Smooth muscle cell (in vitro differentiated cells): ENCODE data around the gene PRR15L. TPM values are rescaled to one million over a fixed set of nuclear protein-coding genes. Genes with fewer than 3 reads are reported as not detected.

Source experiments
- DNase-seq: peaks from one replicate; lab custom pipeline; 2025; ENCODE audit not compliant: unreplicated experiment; lab: John Stamatoyannopoulos, UW
- H2AFZ ChIP-seq: fragments of 200-600 bp; sonication (generic); 2 replicates; pipeline ENCODE4 v1.6.0; 2016; ENCODE audit warnings: antibody characterized with exemption, low read depth, mild to moderate bottlenecking
- H3F3A ChIP-seq: fragments of 200-600 bp; sonication (generic); 2 replicates; pipeline ENCODE4 v1.6.0; 2017; ENCODE audit warnings: antibody characterized with exemption, low read depth
- H3K27ac ChIP-seq: fragments of 200-600 bp; sonication (generic); 2 replicates; pipeline ENCODE4 v1.5.1; 2016; ENCODE audit warnings: low read depth, mild to moderate bottlenecking
- H3K27me3 ChIP-seq: fragments of 200-600 bp; sonication (generic); 2 replicates; pipeline ENCODE4 v1.6.1; 2016; ENCODE audit warnings: low read depth, mild to moderate bottlenecking
- H3K36me3 ChIP-seq: fragments of 200-600 bp; sonication (generic); 2 replicates; pipeline ENCODE4 v1.5.1; 2016; ENCODE audit warnings: low read depth
- H3K4me1 ChIP-seq: fragments of 200-600 bp; sonication (generic); 2 replicates; pipeline ENCODE4 v1.5.1; 2016; ENCODE audit warnings: low read depth
- H3K4me2 ChIP-seq: fragments of 200-600 bp; sonication (generic); 2 replicates; pipeline ENCODE4 v1.6.0; 2016; ENCODE audit warnings: mild to moderate bottlenecking
- H3K4me3 ChIP-seq: fragments of 200-600 bp; sonication (generic); 2 replicates; pipeline ENCODE4 v1.5.1; 2016; ENCODE audit warnings: mild to moderate bottlenecking
- H3K79me2 ChIP-seq: fragments of 200-600 bp; sonication (generic); 2 replicates; pipeline ENCODE4 v1.6.0; 2016; ENCODE audit warnings: low read depth, mild to moderate bottlenecking
- H3K9ac ChIP-seq: fragments of 200-600 bp; sonication (generic); 2 replicates; pipeline ENCODE4 v1.6.0; 2016; ENCODE audit warnings: low read depth
- H3K9me3 ChIP-seq: fragments of 200-600 bp; sonication (generic); replicated peaks from 2 replicates; pipeline ENCODE4 v1.5.1; 2016; ENCODE audit warnings: low read depth
- H4K20me1 ChIP-seq: fragments of 200-600 bp; sonication (generic); 2 replicates; pipeline ENCODE4 v1.6.0; 2016; ENCODE audit warnings: low read depth
- WGBS: methylation state at CpG from one replicate; pipeline ENCODE4 v1.1.7; 2016; ENCODE audit warnings: low lambda C conversion rate; 5-methylcytosine and 5-hydroxymethylcytosine counted together
- polyA plus RNA-seq: library from polyadenylated mRNA; unstranded; fragments of >200 nt; fragmentation: Nextera tagmentation; extraction: Ambion mirVana; gene quantifications from 2 replicates; pipeline ENCODE4 v1.2.1, GENCODE V29; 2016
- total RNA-seq: library from RNA; depleted of rRNA; stranded (reverse); fragments of >200 nt; gene quantifications from 2 replicates; pipeline ENCODE4 v1.2.3, GENCODE V29; 2014
- TF ChIP-seq, protein P1 (sequence below): fragments of 200-600 bp; sonication (generic); IDR thresholded peaks from 2 replicates; pipeline ENCODE4 v1.5.1; 2017; ENCODE audit warnings: borderline replicate concordance, mild to moderate bottlenecking, antibody characterized with exemption; ENCODE audit not compliant: insufficient read depth, poor library complexity, severe bottlenecking

Gene PRR15L
- total and polyA plus RNA-seq, 2 experiments from 2014 or later = not detected

DNA sequence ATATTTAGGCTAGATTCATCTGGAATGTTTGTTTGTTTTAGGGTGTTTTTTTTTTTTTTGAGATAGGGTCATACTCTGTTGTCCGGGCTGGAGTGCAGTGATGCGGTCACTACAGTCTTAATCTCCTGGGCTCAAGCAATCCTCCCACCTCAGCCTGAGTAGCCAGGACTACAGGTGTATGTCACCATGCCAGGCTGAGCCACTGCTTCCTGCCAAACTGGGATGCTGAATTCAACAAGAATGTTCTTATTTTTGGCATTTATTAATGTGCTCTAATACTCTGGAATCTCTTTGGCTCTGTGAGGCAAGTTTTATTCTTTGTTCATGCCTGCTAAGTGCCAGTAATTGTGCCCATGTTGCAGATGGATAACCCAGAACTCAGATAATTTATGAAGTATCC is 40.1 kb downstream of the PRR15L start:
- no peak overlapping the region for H3K9ac ChIP-seq
- H3K79me2 ChIP-seq = no peaks in the 10 kb centered on the region
- WGBS = 100% methylated on average over 2 of the region's 2 CpGs

DNA sequence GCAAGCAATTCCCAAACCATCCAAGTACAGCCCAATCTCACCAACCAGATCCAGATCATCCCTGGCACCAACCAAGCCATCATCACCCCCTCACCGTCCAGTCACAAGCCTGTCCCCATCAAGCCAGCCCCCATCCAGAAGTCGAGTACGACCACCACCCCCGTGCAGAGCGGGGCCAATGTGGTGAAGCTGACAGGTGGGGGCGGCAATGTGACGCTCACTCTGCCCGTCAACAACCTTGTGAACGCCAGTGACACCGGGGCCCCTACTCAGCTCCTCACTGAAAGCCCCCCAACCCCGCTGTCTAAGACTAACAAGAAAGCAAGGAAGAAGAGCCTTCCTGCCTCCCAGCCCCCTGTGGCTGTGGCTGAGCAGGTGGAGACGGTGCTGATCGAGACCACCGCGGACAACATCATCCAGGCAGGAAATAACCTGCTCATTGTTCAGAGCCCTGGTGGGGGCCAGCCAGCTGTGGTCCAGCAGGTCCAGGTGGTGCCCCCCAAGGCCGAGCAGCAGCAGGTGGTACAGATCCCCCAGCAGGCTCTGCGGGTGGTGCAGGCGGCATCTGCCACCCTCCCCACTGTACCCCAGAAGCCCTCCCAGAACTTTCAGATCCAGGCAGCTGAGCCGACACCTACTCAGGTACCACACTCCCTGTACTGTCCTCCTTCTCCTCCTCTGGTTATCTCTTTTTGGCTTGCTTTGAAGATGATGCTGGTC is 41.0 kb downstream of the PRR15L start:
- H3K27ac ChIP-seq = no peak overlapping the region
- no peak overlapping the region for H3K4me3 ChIP-seq
- H3K36me3 ChIP-seq = no peaks in the 10 kb centered on the region
- H3K9ac ChIP-seq = no peak overlapping the region
- no peaks in the 10 kb centered on the region for H3K4me1 ChIP-seq
- no peaks in the 10 kb centered on the region for H3K27me3 ChIP-seq
- DNase-seq = no peak
- no peaks in the 10 kb centered on the region for H3F3A ChIP-seq
- H2AFZ ChIP-seq = no peak overlapping the region
- no peaks in the 10 kb centered on the region for H3K79me2 ChIP-seq
- H4K20me1 ChIP-seq = no peaks in the 10 kb centered on the region
- WGBS = 92% methylated on average over 19 of the region's 19 CpGs
- H3K4me2 ChIP-seq = no peak overlapping the region
- TF ChIP-seq, protein P1, sequence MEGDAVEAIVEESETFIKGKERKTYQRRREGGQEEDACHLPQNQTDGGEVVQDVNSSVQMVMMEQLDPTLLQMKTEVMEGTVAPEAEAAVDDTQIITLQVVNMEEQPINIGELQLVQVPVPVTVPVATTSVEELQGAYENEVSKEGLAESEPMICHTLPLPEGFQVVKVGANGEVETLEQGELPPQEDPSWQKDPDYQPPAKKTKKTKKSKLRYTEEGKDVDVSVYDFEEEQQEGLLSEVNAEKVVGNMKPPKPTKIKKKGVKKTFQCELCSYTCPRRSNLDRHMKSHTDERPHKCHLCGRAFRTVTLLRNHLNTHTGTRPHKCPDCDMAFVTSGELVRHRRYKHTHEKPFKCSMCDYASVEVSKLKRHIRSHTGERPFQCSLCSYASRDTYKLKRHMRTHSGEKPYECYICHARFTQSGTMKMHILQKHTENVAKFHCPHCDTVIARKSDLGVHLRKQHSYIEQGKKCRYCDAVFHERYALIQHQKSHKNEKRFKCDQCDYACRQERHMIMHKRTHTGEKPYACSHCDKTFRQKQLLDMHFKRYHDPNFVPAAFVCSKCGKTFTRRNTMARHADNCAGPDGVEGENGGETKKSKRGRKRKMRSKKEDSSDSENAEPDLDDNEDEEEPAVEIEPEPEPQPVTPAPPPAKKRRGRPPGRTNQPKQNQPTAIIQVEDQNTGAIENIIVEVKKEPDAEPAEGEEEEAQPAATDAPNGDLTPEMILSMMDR = no peak
- no peaks in the 10 kb centered on the region for H3K9me3 ChIP-seq

More for the DNA sequence above, 40.1 kb downstream of the PRR15L start:
- H3F3A ChIP-seq = no peaks in the 10 kb centered on the region
- no peak overlapping the region for H3K4me3 ChIP-seq
- H3K27ac ChIP-seq = no peak overlapping the region
- H3K4me2 ChIP-seq = no peak overlapping the region
- H3K4me1 ChIP-seq = no peaks in the 10 kb centered on the region
- no peak overlapping the region for H2AFZ ChIP-seq
- no peaks in the 10 kb centered on the region for H3K9me3 ChIP-seq
- TF ChIP-seq, protein P1 = no peak
- no peaks in the 10 kb centered on the region for H3K36me3 ChIP-seq
- no peaks in the 10 kb centered on the region for H4K20me1 ChIP-seq
- no peak for DNase-seq
- no peaks in the 10 kb centered on the region for H3K27me3 ChIP-seq

DNA sequence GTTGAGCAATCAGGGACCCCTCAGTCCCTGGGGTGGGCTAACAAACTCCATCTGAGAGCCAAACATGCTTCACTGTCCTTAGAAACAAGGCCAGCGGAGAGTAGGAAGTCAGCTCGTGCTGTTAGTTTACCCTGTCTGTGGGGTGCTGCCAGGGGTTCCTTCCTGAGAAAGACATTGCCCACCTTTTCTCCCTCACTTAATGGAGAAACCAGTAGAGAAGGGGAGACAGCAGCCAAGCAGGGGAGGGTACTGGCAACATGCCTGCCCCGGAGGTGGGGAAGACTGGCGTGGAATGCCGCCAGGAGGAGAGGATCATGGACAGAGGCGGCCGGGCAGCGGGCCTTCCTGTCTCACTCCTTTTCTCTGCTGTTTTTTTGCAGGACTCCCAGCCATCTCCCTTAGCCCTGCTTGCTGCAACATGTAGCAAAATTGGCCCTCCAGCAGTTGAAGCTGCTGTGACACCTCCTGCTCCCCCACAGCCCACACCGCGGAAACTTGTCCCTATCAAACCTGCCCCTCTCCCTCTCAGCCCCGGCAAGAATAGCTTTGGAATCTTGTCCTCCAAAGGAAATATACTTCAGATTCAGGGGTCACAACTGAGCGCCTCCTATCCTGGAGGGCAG is 41.8 kb downstream of the PRR15L start:
- Histone ChIP-seq H3K79me2 (no peaks in the 10 kb centered on the region), H3K36me3 (no peaks in the 10 kb centered on the region), H3K4me2 (no peak overlapping the region), H3F3A (no peaks in the 10 kb centered on the region), H3K9me3 (no peaks in the 10 kb centered on the region), H4K20me1 (no peaks in the 10 kb centered on the region), H3K9ac (no peak overlapping the region), H3K27ac (no peak overlapping the region), H2AFZ (no peak overlapping the region), H3K4me3 (no peak overlapping the region), H3K27me3 (no peaks in the 10 kb centered on the region), H3K4me1 (no peaks in the 10 kb centered on the region)
- TF ChIP-seq, protein P1 = no peak
- no peak for DNase-seq
- 92% methylated on average over 12 of the region's 12 CpGs for WGBS
